GM19193 (cell line): ENCODE measurements around the gene GRK5.

ENCODE experiments used
- POLR2A ChIP-seq: IDR thresholded peaks from 4 replicates; pipeline ENCODE4 v1.6.1; 2011; ENCODE audit not compliant: insufficient read depth, insufficient read length; ENCODE audit errors: extremely low read depth

GRK5 gene

DNA sequence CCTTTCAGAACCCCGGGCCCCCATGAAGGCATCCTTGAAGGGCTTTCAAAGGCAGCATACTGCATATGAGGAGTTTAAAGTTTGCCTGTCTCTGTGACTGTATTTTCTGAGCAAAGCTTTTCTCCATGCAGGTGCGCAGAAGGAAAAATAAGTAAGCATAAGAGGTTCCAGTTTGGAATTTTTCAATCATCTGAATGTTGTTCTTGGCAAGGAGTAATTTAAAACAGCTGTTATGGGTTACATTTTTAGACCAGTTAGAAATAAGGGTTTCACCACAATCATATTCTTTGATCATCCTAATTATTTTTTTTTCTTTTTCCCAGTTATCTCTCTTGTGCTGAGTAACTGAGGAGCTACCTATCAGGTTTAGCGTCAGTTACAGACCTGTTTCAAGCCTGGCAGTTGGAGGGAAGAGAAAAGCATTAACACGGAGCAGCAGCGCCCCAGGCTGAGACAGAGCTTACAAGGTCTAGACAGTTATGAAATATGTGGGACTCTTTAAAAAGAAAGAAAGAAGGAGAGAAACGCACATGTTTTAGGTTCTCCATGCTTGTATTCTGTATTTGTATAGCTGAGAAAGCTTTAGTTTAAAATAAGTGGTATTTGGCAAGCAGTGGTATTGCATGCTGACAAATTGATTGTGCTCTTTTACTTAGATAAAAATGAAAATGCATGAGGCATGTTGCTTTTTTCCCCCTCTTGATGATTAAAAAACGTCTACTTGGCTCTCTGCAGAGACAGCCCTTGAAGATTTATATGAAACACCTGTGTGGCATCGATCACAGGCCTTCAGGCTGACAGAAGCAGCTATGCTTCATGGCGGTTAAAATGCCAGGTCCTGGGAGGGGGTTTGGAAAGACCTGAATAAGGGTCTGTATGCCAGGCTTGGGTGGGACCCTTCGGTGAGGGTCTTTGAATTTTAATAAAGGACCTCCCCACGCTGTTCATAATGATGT, 157.6 kb downstream of the GRK5 start:
- no peak for TF ChIP-seq POLR2A

- TF ChIP-seq POLR2A = no peak
Measured at GRCh38 chr10:119365773-119366599, 158.6 kb downstream of the GRK5 start.

GRCh38 chr10:119367841-119368549, 160.6 kb downstream of the GRK5 start:
- no peak for TF ChIP-seq POLR2A

- TF ChIP-seq POLR2A = no peak
Measured at GRCh38 chr10:119368581-119368980, 161.2 kb downstream of the GRK5 start.

GRCh38 chr10:119368991-119369869, 161.9 kb downstream of the GRK5 start:
- peak; percentile 24 for TF ChIP-seq POLR2A

- no peak for TF ChIP-seq POLR2A
Measured at GRCh38 chr10:119370111-119370741, 162.9 kb downstream of the GRK5 start.

GRCh38 chr10:119370972-119371703, 163.8 kb downstream of the GRK5 start:
- TF ChIP-seq POLR2A = no peak

DNA sequence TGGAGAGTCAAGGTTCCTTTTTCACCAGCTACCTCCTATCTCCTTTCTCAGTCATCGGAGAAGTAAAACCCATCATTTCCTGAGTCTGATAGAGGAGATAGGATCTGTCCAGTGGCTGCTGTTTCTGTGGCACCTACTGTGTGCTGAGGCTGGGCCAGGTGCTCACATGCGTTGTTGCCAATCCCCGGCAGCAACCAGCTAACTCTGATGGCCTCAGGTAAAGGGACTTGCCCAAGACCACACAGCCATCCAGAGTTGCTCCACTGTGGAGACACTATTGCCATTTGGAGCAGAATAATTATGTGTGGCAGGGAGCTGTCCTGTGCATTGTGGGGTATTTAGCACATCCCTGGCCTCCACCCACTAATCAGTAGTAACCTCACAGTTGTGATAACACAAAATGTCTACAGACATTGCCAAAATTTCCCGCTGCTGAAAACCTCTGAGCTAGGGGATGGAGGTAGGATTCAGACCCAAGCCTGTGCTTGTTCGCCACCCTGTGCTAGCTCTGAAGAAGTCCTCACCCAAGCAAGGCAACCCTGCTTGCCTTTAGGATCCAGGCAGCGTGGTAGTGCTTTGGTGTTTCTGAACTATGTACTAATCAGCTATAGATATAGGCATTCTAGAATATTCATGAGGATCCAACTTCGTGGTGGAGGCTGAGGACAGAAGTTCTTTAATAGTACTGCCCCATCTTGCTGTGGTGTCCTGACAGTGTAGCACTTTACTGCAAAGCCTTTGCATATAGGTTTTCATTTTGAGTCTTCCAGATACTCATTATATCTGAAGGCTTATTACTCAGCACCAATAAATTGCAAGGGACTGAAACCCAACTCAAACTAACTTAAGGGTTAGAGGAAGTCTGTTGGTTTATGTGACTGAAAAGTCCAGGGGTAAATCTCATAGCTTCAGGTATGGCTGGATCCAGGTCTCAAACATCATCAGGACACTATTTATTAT, 164.6 kb downstream of the GRK5 start:
- no peak for TF ChIP-seq POLR2A

GRCh38 chr10:119373294-119374102, 166.1 kb downstream of the GRK5 start:
- no peak for TF ChIP-seq POLR2A

GRCh38 chr10:119374236-119374635, 166.9 kb downstream of the GRK5 start:
- TF ChIP-seq POLR2A = no peak
